HCT116 (cell line): Measurements from ENCODE around the gene ZNF521. TPM values are rescaled to one million over a fixed set of nuclear protein-coding genes. Genes with fewer than 3 reads are reported as not detected.

Experiments used
- ATAC-seq: fragments of 200-7000 bp; cut with Tn5 transposase; 2 replicates; pipeline ENCODE4 v1.9.1; 2020; ENCODE audit warnings: mild to moderate bottlenecking, moderate library complexity
- BruUV-seq: library from RNA; stranded (reverse); fragments of 400-500 nt; replicated peaks from 2 replicates; lab custom pipeline; 2021; lab: Mats Ljungman, UMichigan
- CTCF ChIA-PET: fragments of 300-600 bp; sonication (Branson Sonifier 250); formaldehyde crosslinking; loops from one replicate; lab custom pipeline; 2021; ENCODE audit warnings: antibody characterized with exemption; lab: Charles Lee
- POLR2A ChIA-PET: fragments of 300-600, 350-600 bp; sonication (Branson Sonifier 250); formaldehyde crosslinking; loops from one replicate; lab custom pipeline; 2021; ENCODE audit warnings: antibody characterized with exemption; lab: Charles Lee
- RAD21 ChIA-PET, 2 experiments: fragments of 300-600 bp; sonication (Branson Sonifier 250); formaldehyde crosslinking; loops; one replicate each; lab custom pipeline; 2023; ENCODE audit warnings: low total read pairs in 2 of 2; ENCODE audit not compliant: uncharacterized antibody in 2 of 2, unreplicated experiment in 2 of 2, low non-redundant PET in 1 of 2; lab: Charles Lee
- DNase-seq: peaks from one replicate; pipeline ENCODE4 v3.0.0-alpha.2; 2010; ENCODE audit warnings: low read depth, low spot score
- H2AFZ ChIP-seq: fragments of 200-600 bp; shearing (Covaris generic), sonication (generic); 2 replicates; pipeline ENCODE4 v1.6.1; 2017; ENCODE audit warnings: low read depth, mixed run types, mixed read lengths, antibody characterized with exemption, low read length; ENCODE audit not compliant: poor library complexity, severe bottlenecking
- H3K27ac ChIP-seq: 2 replicates; pipeline ENCODE4 v1.5.1; 2012; ENCODE audit warnings: low read depth, low read length
- H3K27me3 ChIP-seq: fragments of 200-600 bp; sonication (generic); 2 replicates; pipeline ENCODE4 v1.6.1; 2016; ENCODE audit warnings: mixed run types, low read length, mixed read lengths; ENCODE audit not compliant: insufficient read depth
- H3K36me3 ChIP-seq, 2 experiments: fragments of 200-500 bp in 1 of 2; fragments of 200-600 bp in 1 of 2; sonication (Bioruptor generic) in 1 of 2; sonication (generic) in 1 of 2; 2 replicates each; pipeline versions ENCODE4 v1.5.1 to v1.6.1; 2014 to 2016; ENCODE audit warnings: low read length in 2 of 2, inconsistent platforms in 1 of 2, mixed read lengths in 1 of 2, mixed run types in 1 of 2; ENCODE audit not compliant: insufficient read depth in 2 of 2, control insufficient read depth in 1 of 2
- H3K4me1 ChIP-seq, 2 experiments: fragments of 200-600 bp in 1 of 2; sonication (generic) in 1 of 2; 2 replicates each; pipeline versions ENCODE4 v1.5.1 to v1.6.1; 2012 to 2017; ENCODE audit warnings: low read length in 2 of 2, inconsistent platforms in 1 of 2, mild to moderate bottlenecking in 1 of 2, mixed read lengths in 1 of 2, mixed run types in 1 of 2, moderate library complexity in 1 of 2; ENCODE audit not compliant: insufficient read depth in 2 of 2, control insufficient read depth in 1 of 2
- H3K4me2 ChIP-seq: fragments of 200-600 bp; sonication (generic); 2 replicates; pipeline ENCODE4 v1.6.1; 2017; ENCODE audit warnings: mixed run types, low read length, mixed read lengths
- H3K4me3 ChIP-seq, 2 experiments: fragments of 200-600 bp in 1 of 2; sonication (generic) in 1 of 2; replicated peaks in 1 of 2; 2 replicates each; pipeline ENCODE4 v1.5.1; 2011 to 2016; ENCODE audit warnings: low read length in 2 of 2, control low read depth in 1 of 2, low read depth in 1 of 2, mild to moderate bottlenecking in 1 of 2, mixed read lengths in 1 of 2, mixed run types in 1 of 2
- H3K79me2 ChIP-seq: fragments of 200-600 bp; sonication (generic); 2 replicates; pipeline ENCODE4 v1.6.1; 2017; ENCODE audit warnings: mild to moderate bottlenecking, mixed run types, low read length, moderate library complexity, mixed read lengths; ENCODE audit not compliant: insufficient read depth
- H3K9ac ChIP-seq: fragments of 200-600 bp; sonication (generic); 2 replicates; pipeline ENCODE4 v1.6.1; 2016; ENCODE audit warnings: low read length, mixed read lengths
- H3K9me2 ChIP-seq: fragments of 200-600 bp; sonication (generic), shearing (Covaris generic); 2 replicates; pipeline ENCODE4 v1.6.1; 2017; ENCODE audit warnings: mixed run types, mild to moderate bottlenecking, moderate library complexity; ENCODE audit not compliant: insufficient read depth
- H3K9me3 ChIP-seq, 2 experiments: fragments of 200-500 bp in 1 of 2; fragments of 200-600 bp in 1 of 2; sonication (Bioruptor generic) in 1 of 2; sonication (generic) in 1 of 2; 2 replicates each; pipeline ENCODE4 v1.6.1; 2014 to 2017; ENCODE audit warnings: low read length in 2 of 2, mixed read lengths in 2 of 2, inconsistent platforms in 1 of 2, low read depth in 1 of 2, mild to moderate bottlenecking in 1 of 2, mixed run types in 1 of 2, moderate library complexity in 1 of 2; ENCODE audit not compliant: control insufficient read depth in 1 of 2, insufficient read depth in 1 of 2
- H4K20me1 ChIP-seq: fragments of 200-600 bp; sonication (generic), shearing (Covaris generic); 2 replicates; pipeline ENCODE4 v1.6.1; 2017; ENCODE audit warnings: mixed run types, mild to moderate bottlenecking, moderate library complexity; ENCODE audit not compliant: insufficient read depth
- CBX3 ChIP-seq: IDR thresholded peaks from 2 replicates; pipeline ENCODE4 v1.6.1; 2012; ENCODE audit warnings: low read depth
- CEBPB ChIP-seq: IDR thresholded peaks from 2 replicates; pipeline ENCODE4 v1.6.1; 2012; ENCODE audit warnings: low read depth
- CTCF ChIP-seq, 3 experiments: fragments of 200-600 bp in 1 of 3; sonication (generic) in 1 of 3; IDR thresholded peaks in 2 of 3; conservative IDR thresholded peaks in 1 of 3; 2 replicates each; pipeline ENCODE4 v1.5.1; 2012 to 2017; ENCODE audit warnings: low read depth in 2 of 3, low read length in 2 of 3, antibody characterized with exemption in 1 of 3, borderline replicate concordance in 1 of 3, control low read depth in 1 of 3, mild to moderate bottlenecking in 1 of 3, mixed read lengths in 1 of 3, mixed run types in 1 of 3, moderate library complexity in 1 of 3; ENCODE audit not compliant: insufficient read depth in 1 of 3
- EZH2phosphoT487 ChIP-seq: fragments of 200-600 bp; IDR thresholded peaks from 2 replicates; pipeline ENCODE4 v1.6.1; 2018; ENCODE audit warnings: antibody characterized with exemption, borderline replicate concordance
- FOSL1 ChIP-seq: IDR thresholded peaks from 2 replicates; pipeline ENCODE4 v1.6.1; 2012; ENCODE audit warnings: low read depth
- MAX ChIP-seq: IDR thresholded peaks from 2 replicates; pipeline ENCODE4 v1.6.1; 2012
- POLR2A ChIP-seq: IDR thresholded peaks from 2 replicates; pipeline ENCODE4 v1.7.0; 2011; ENCODE audit warnings: borderline replicate concordance; ENCODE audit not compliant: insufficient read depth, insufficient read length; ENCODE audit errors: extremely low read depth
- RAD21 ChIP-seq: IDR thresholded peaks from 2 replicates; pipeline ENCODE4 v1.6.1; 2012; ENCODE audit warnings: low read depth, mild to moderate bottlenecking
- REST ChIP-seq: IDR thresholded peaks from 2 replicates; pipeline ENCODE4 v1.6.1; 2012; ENCODE audit warnings: low read depth
- SIN3A ChIP-seq: IDR thresholded peaks from 2 replicates; pipeline ENCODE4 v1.6.1; 2012; ENCODE audit warnings: low read depth
- SP1 ChIP-seq: IDR thresholded peaks from 2 replicates; pipeline ENCODE4 v1.6.1; 2012; ENCODE audit warnings: low read depth
- SRF ChIP-seq: IDR thresholded peaks from 2 replicates; pipeline ENCODE4 v1.6.1; 2012; ENCODE audit warnings: low read depth
- TCF7L2 ChIP-seq: IDR thresholded peaks from 2 replicates; pipeline ENCODE4 v1.7.0; 2011; ENCODE audit warnings: borderline replicate concordance, inconsistent platforms; ENCODE audit not compliant: insufficient read depth, insufficient read length; ENCODE audit errors: extremely low read depth
- intact Hi-C: fragments of 100-400 bp; cut with micrococcal nuclease; formaldehyde crosslinking; loops from 2 replicates; pipeline ENCODE4 v1.10.0; 2022
- total RNA-seq: library from RNA; stranded (reverse); gene quantifications from one replicate; pipeline ENCODE4 v1.2.1, GENCODE V29; 2021; ENCODE audit not compliant: unreplicated experiment

ZNF521 gene
- total RNA-seq, 1 experiment from 2014 or later: 0.10 TPM

GRCh38 chr18:25058521-25058920 lies 293.4 kb downstream of the ZNF521 start:
- Histone ChIP-seq H3K79me2 (no peaks in the 10 kb centered on the region), H3K4me3 (no peak overlapping the region), H3K9me2 (no peaks in the 10 kb centered on the region), H3K9ac (no peak overlapping the region), H3K4me2 (no peak overlapping the region), H4K20me1 (no peaks in the 10 kb centered on the region), H3K27ac (no peak overlapping the region), H2AFZ (no peak overlapping the region), H3K4me1 (no peaks in the 10 kb centered on the region), H3K27me3 (no peaks in the 10 kb centered on the region), H3K9me3 (no peaks in the 10 kb centered on the region), H3K36me3 (no peaks in the 10 kb centered on the region)
- intact Hi-C loops: no loop called here
- TF ChIP-seq TCF7L2 (no peak), POLR2A (no peak), CTCF (IDR thresholded peaks at IDR 0.05 in 2 of 3, conservative IDR thresholded peaks at IDR 0.05 in 1 of 3; ENCODE audit: borderline replicate concordance in 1 of 3, insufficient read depth in 1 of 3, low read depth in 2 of 3, low read length in 2 of 3) (no peak), SP1 (no peak), CEBPB (no peak), RAD21 (no peak), SIN3A (no peak)
- BruUV-seq: no TSS peak
- ATAC-seq: no peak
- ChIA-PET RAD21 (no interaction called here), POLR2A (no interaction called here), CTCF (no interaction called here)
- DNase-seq: no peak

GRCh38 chr18:25057491-25058050 lies 294.4 kb downstream of the ZNF521 start:
- Histone ChIP-seq H3K36me3 (no peaks in the 10 kb centered on the region), H2AFZ (no peak overlapping the region), H3K9me3 (no peaks in the 10 kb centered on the region), H3K4me2 (no peak overlapping the region), H3K27me3 (no peaks in the 10 kb centered on the region), H3K4me1 (no peaks in the 10 kb centered on the region), H3K9ac (no peak overlapping the region), H3K79me2 (no peaks in the 10 kb centered on the region), H3K27ac (no peak overlapping the region), H4K20me1 (no peaks in the 10 kb centered on the region), H3K4me3 (no peak overlapping the region), H3K9me2 (no peaks in the 10 kb centered on the region)
- TF ChIP-seq TCF7L2 (no peak), REST (no peak), MAX (no peak), SRF (no peak), FOSL1 (no peak), CBX3 (no peak), SIN3A (no peak), EZH2phosphoT487 (no peak), POLR2A (no peak), SP1 (no peak)
- CTCF ChIA-PET: no interaction called here
- no peak for DNase-seq
- ATAC-seq: no peak
- no TSS peak for BruUV-seq
- RAD21 ChIA-PET: no interaction called here
- intact Hi-C loops: no loop called here
- POLR2A ChIA-PET: no interaction called here
